HEK293T (cell line): Measurements from ENCODE around the gene KIAA1328.
A peak's percentile ranks its signal among the peaks of the same experiment; 100 is the strongest.

Experiments used
- CTCF ChIA-PET: fragments of 350-600 bp; formaldehyde crosslinking; extraction: SDS; loops from one replicate; lab custom pipeline; 2021; ENCODE audit warnings: antibody characterized with exemption, inconsistent platforms; lab: Yijun Ruan, JAX
- POLR2A ChIA-PET: fragments of 350-600 bp; formaldehyde crosslinking; extraction: SDS; loops from one replicate; lab custom pipeline; 2020; ENCODE audit warnings: antibody characterized with exemption, inconsistent platforms; lab: Yijun Ruan, JAX
- DNase-seq: peaks from one replicate; pipeline ENCODE4 v3.0.0; 2012; ENCODE audit warnings: mixed read lengths; ENCODE audit errors: extremely low spot score
- ARNT ChIP-seq: fragments of 450-650 bp; IDR thresholded peaks from 2 replicates; pipeline ENCODE4 v1.6.1; 2017; ENCODE audit warnings: mild to moderate bottlenecking
- BHLHE40 ChIP-seq: fragments of 450-650 bp; IDR thresholded peaks from 2 replicates; pipeline ENCODE4 v1.6.1; 2016; ENCODE audit warnings: mild to moderate bottlenecking, moderate library complexity, borderline replicate concordance
- CTBP1 ChIP-seq: fragments of 450-650 bp; IDR thresholded peaks from 2 replicates; pipeline ENCODE4 v1.6.1; 2016; ENCODE audit warnings: borderline replicate concordance
- ELF4 ChIP-seq: fragments of 450-650 bp; IDR thresholded peaks from 2 replicates; pipeline ENCODE4 v1.6.1; 2017; ENCODE audit warnings: antibody characterized with exemption
- FOXA1 ChIP-seq: fragments of 450-650 bp; IDR thresholded peaks from 2 replicates; pipeline ENCODE4 v1.6.1; 2016; ENCODE audit warnings: mild to moderate bottlenecking
- FOXK2 ChIP-seq: fragments of 450-650 bp; IDR thresholded peaks from 2 replicates; pipeline ENCODE4 v1.6.1; 2016; ENCODE audit warnings: mild to moderate bottlenecking
- FOXM1 ChIP-seq: fragments of 450-650 bp; IDR thresholded peaks from 2 replicates; pipeline ENCODE4 v1.6.1; 2017; ENCODE audit warnings: mild to moderate bottlenecking, borderline replicate concordance
- HDGF ChIP-seq: fragments of 450-650 bp; IDR thresholded peaks from 2 replicates; pipeline ENCODE4 v1.6.1; 2017; ENCODE audit warnings: antibody characterized with exemption, borderline replicate concordance
- L3MBTL2 ChIP-seq: fragments of 450-650 bp; conservative IDR thresholded peaks from 2 replicates; pipeline ENCODE4 v1.6.1; 2016; ENCODE audit warnings: mild to moderate bottlenecking
- LEF1 ChIP-seq: fragments of 450-650 bp; IDR thresholded peaks from 2 replicates; pipeline ENCODE4 v1.6.1; 2017; ENCODE audit warnings: mild to moderate bottlenecking, borderline replicate concordance
- NFRKB ChIP-seq: fragments of 450-650 bp; IDR thresholded peaks from 2 replicates; pipeline ENCODE4 v1.6.1; 2016; ENCODE audit warnings: mild to moderate bottlenecking, moderate library complexity
- SP1 ChIP-seq: fragments of 450-650 bp; IDR thresholded peaks from 2 replicates; pipeline ENCODE4 v1.6.1; 2017
- SUZ12 ChIP-seq: fragments of 450-650 bp; IDR thresholded peaks from 2 replicates; pipeline ENCODE4 v1.6.1; 2016; ENCODE audit warnings: mild to moderate bottlenecking
- TARDBP ChIP-seq: fragments of 450-650 bp; IDR thresholded peaks from 2 replicates; pipeline ENCODE4 v1.6.1; 2016
- ZNF384 ChIP-seq: fragments of 450-650 bp; IDR thresholded peaks from 2 replicates; pipeline ENCODE4 v1.6.1; 2016
- TF ChIP-seq, protein P1 (sequence below): fragments of 450-650 bp; IDR thresholded peaks from 2 replicates; pipeline ENCODE4 v1.6.1; 2016

KIAA1328 gene

DNA sequence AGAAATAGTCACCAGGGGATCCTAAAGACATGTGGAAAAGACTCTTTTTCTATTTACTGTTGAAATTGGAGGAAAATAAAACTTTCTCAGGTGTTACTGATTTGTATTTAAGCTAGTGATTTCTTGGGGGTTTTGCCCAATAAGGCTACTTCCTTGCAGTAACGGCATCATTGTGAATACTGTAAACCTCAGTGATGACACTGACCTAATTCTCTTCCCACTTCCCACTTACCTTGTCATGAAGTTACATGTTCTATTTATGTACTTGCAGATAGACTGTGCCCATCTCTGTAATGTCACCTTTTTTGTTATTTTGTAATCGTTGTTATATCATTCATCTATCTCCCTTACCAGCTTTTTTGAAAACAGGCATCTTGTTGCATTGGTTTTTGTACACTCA is 134.5 kb downstream of the KIAA1328 start:
- POLR2A ChIA-PET = no interaction called here
- CTCF ChIA-PET = no interaction called here

DNA sequence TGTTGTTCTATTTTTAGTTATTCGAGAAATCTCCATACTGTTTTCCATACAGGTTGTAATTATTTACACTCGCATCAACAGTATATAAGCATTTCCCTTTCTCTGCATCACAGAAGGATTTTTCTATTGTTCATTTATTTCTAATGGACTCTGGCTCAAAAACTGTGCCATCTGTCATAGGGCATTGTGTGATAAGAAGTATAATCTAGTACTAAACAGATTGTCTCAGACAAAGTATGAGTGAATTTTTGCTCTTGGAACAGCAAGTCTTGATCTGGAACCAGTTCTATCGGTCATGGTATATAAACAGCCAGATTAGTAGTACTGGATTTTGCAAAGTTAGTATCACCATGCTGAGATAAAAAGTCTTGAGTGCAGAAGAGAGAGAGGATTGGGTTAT is 145.8 kb downstream of the KIAA1328 start:
- ChIA-PET POLR2A (no interaction called here), CTCF (no interaction called here)
- TF ChIP-seq FOXA1 (no peak), ELF4 (no peak), NFRKB (no peak), L3MBTL2 (no peak), FOXK2 (no peak), CTBP1 (no peak), TARDBP (no peak), FOXM1 (no peak)
- no peak for DNase-seq

More for the DNA sequence above, 134.5 kb downstream of the KIAA1328 start:
- no peak for DNase-seq
- no peak for TF ChIP-seq BHLHE40
- no peak for TF ChIP-seq ELF4
- no peak for TF ChIP-seq NFRKB
- TF ChIP-seq ARNT = no peak
- TF ChIP-seq LEF1 = no peak
- TF ChIP-seq L3MBTL2 = no peak
- TF ChIP-seq TARDBP = no peak
- TF ChIP-seq SP1 = no peak

DNA sequence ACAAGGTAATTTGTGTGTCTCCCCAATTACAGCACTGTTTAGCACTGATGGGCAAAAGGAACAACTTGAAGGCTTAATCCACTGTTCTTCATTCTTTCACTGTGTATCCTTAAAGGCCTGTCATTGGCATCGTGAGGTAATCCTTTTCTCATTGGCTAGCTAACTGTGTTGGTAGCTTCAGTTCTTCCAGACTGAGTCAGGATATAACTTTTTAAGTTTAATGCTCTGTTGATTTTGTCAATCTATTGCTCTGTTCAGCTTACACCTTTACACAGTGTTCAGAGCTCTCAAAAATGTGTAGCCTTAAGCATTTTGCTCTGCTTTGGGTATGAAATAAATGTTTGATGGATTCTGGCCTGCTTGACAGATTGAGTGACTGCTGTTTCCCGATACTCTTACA is 148.2 kb downstream of the KIAA1328 start:
- CTCF ChIA-PET = no interaction called here
- TF ChIP-seq FOXK2 (no peak), TARDBP (no peak), CTBP1 (no peak)

DNA sequence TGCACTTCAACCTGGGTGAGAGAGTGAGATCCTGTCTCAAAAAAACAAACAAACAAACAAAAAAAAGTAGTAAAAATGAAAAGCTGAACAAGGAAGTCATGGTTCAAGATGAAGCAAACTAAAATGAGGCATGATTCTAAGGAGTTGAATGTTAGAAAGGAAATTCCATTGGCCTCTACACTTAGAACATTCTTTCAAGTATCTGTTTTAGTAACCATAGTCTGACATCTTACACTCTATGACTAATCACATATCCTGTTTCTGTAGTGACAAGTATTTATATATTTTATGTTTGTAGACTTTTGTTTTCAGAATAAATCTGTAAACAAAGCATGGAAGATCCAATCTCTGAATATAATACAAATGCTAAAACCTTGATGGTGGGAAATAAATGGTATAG is 164.1 kb downstream of the KIAA1328 start:
- POLR2A ChIA-PET = no interaction called here
- no peak for DNase-seq
- TF ChIP-seq FOXA1 (no peak), SP1 (no peak), FOXK2 (no peak), LEF1 (no peak), BHLHE40 (no peak)
- CTCF ChIA-PET = no interaction called here

More for the DNA sequence above, 148.2 kb downstream of the KIAA1328 start:
- POLR2A ChIA-PET = no interaction called here
- no peak for DNase-seq

DNA sequence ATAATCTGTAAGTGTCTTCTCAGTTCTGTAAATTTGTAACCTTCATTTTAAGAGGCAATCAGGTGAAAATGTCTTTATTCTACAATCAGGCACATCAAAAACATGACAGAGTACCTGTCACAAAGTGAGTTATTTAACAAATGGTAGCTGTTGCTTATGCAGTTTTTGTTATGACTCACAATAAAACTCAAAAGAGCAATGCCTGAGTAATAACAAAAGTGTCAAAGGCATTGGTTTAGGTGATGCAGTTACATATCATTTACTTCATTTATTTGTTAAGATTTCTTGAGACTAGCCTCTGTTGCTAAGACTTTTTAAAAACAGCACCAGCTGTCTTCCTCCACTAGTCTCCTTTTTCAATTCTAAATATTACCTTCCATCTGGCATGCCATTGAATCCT is 177.8 kb downstream of the KIAA1328 start:
- POLR2A ChIA-PET = no interaction called here
- no peak for DNase-seq
- no peak for TF ChIP-seq TARDBP
- CTCF ChIA-PET = no interaction called here

DNA sequence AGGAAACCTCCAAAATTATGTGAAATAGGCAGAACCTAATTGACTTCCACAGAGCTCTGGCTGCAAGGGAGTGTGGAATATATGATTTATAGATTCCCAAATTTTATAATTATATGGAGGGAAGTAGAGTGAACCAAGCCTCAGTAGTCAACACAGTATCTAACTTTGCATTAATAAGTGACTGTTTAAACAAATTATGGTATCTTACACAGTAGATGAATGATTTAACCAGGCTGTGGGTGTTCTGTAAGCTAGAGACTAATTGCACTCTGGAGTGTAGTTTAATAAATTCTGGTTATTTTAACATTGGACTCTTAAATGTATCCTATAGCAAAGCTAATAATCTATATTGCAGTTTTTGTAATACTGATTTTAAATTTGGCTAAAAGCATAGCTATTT is 183.5 kb downstream of the KIAA1328 start:
- ChIA-PET CTCF (no interaction called here), POLR2A (no interaction called here)
- TF ChIP-seq, protein P1, sequence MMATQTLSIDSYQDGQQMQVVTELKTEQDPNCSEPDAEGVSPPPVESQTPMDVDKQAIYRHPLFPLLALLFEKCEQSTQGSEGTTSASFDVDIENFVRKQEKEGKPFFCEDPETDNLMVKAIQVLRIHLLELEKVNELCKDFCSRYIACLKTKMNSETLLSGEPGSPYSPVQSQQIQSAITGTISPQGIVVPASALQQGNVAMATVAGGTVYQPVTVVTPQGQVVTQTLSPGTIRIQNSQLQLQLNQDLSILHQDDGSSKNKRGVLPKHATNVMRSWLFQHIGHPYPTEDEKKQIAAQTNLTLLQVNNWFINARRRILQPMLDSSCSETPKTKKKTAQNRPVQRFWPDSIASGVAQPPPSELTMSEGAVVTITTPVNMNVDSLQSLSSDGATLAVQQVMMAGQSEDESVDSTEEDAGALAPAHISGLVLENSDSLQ = no peak
- TF ChIP-seq FOXM1 (no peak), TARDBP (no peak), BHLHE40 (no peak), NFRKB (no peak), ZNF384 (no peak), L3MBTL2 (no peak), LEF1 (no peak), SP1 (no peak), FOXA1 (no peak), CTBP1 (no peak), HDGF (no peak), ARNT (no peak), SUZ12 (no peak), FOXK2 (no peak), ELF4 (no peak)
- no peak for DNase-seq

DNA sequence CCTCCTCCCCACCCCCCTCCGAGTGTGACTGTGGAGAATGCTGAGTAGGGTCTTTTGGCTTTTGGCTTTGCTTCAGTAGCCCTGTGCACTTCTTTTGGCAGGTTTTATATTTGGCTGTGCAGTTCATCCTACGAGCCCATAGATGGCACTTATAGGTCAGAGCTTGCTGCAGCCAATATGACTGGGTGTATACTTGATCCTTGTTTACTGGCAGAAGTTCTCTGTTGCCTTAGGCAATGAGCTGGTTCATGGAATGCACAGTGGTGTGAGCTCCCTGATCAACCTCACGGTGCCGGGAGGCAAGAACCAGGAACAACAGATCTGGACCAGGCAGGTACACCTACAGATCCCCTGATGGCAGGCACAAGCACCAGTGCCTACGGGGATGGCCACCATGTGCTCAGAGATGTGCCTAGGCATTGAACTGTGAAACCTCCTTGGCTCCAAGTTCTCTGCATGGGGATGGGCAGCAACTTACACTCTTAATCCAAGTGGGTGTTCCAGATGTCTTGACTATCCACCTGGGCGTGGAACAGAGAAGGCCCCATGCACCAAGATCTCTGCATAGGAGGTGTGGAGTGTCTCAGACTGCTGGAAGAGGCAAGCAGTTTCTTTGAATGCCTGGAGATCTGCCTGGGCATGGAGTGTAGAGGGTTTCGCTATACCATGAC is 190.4 kb downstream of the KIAA1328 start:
- CTCF ChIA-PET = no interaction called here
- TF ChIP-seq, protein P1 = no peak
- no peak for TF ChIP-seq BHLHE40
- TF ChIP-seq FOXM1 = no peak
- no peak for TF ChIP-seq HDGF
- no peak for TF ChIP-seq L3MBTL2
- no peak for TF ChIP-seq SUZ12
- TF ChIP-seq FOXK2 = no peak
- TF ChIP-seq LEF1 = no peak
- peak; percentile 47 for DNase-seq
- POLR2A ChIA-PET = no interaction called here

DNA sequence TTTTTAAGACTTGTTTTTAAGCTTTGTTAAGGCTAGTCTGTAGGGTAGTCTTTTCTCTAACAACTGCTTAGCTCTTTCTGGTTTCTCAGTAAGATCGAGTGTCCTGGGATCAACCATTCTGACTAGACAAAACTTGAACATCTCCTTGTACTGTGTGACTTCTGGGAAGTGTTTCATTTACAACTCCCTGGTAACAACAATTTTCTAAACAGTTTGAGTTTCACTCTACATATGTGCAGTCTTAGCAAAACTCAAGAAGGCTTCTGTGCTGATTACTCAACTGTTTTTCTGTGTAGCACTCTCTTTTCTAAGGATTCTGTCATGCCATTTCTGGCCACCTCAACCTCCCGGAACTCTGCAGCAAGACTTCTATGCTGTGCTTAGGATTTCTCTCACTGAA is 204.5 kb downstream of the KIAA1328 start:
- CTCF ChIA-PET = no interaction called here
- TF ChIP-seq NFRKB = no peak
- TF ChIP-seq FOXA1 = no peak
- no peak for TF ChIP-seq L3MBTL2
- TF ChIP-seq FOXK2 = no peak
- TF ChIP-seq ARNT = no peak
- no peak for TF ChIP-seq CTBP1
- no peak for TF ChIP-seq TARDBP
- no peak for TF ChIP-seq LEF1
- TF ChIP-seq SP1 = no peak
- no peak for TF ChIP-seq FOXM1
- no peak for TF ChIP-seq ZNF384
- TF ChIP-seq ELF4 = no peak
- no peak for TF ChIP-seq SUZ12
- TF ChIP-seq HDGF = no peak
- TF ChIP-seq BHLHE40 = no peak
- TF ChIP-seq, protein P1 = no peak
- POLR2A ChIA-PET = no interaction called here
- no peak for DNase-seq
